Limb (tissue), 2 donors: Measurements from ENCODE around the gene LMF1.
A peak's percentile ranks its signal among the peaks of the same experiment; 100 is the strongest.
"Not testable (repeated sequence)": the region's sequence is repeated elsewhere in the genome, so short reads cannot be mapped to it uniquely, and the experiment has no call there.

Experiments
- DNase-seq, 2 donors: peaks; one replicate each; pipeline ENCODE4 v3.0.0-alpha.2; 2016; ENCODE audit errors: extremely low spot score in 2 of 2

The LMF1 gene

GRCh38 chr16:897200-897543 is 73.6 kb downstream of the LMF1 start:
- DNase-seq = no peak

- DNase-seq = no peak
These were observed 74.3 kb downstream of the LMF1 start for GRCh38 chr16:896261-897199.

GRCh38 chr16:895371-895770 is 75.4 kb downstream of the LMF1 start:
- no peak for DNase-seq

DNA sequence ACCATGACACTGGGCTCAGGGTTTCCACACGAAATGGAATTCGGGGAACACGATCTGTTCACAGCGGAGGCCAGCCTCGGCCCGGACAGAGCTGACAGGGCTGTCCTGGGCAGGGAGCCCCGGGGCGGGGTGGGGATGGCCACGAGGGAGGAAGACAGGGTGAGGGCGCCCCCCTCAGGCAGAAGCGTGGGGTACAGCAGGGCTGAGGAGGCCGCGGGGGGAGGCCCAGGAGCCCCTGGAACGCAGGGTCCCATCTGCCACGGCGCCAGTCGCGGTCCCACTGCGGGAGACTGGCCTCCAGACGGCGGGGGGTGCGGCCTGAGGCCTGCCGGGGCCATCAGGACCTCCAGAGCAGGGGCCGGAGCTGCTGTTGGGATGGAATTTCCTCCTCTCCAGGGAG is 75.9 kb downstream of the LMF1 start:
- DNase-seq = no peak

DNA sequence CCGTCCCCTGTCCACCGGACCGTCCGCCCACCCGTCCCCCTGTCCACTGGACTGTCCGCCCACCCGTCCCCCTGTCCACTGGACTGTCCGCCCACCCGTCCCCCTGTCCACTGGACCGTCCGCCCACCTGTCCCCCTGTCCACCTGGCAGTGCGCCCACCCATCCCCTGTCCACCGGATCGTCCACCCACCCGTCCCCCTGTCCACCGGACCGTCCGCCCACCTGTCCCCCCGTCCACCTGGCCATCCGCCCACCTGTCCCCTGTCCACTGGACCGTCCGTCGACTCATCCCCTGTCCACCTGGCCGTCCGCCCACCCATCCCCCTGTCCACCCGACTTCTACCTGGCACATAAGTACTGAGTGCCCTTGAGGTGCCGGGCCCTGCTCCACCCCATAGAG is 76.6 kb downstream of the LMF1 start:
- no peak for DNase-seq

DNA sequence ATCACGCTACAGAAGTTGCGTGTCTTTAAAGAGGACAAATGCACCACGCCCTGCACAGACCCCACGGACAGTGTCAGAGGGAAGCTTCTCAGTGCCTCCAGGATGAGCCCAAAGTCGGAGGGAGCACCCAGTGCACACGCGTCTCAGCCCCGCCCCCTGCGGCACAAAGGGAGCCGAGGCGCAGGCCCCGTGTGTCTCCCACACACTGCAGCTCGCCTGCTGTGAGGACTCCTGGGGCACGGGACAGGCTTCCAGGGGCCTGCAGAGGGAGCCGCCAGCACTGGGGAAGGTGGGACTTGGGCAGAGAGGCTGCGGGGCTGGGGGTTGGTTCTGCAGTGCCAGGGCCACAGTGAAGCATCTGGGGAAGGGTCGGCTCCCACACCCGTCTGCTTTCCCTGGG is 77.4 kb downstream of the LMF1 start:
- no peak for DNase-seq

GRCh38 chr16:892536-893255 is 78.1 kb downstream of the LMF1 start:
- DNase-seq = no peak

- no peak for DNase-seq
These were observed 78.8 kb downstream of the LMF1 start for GRCh38 chr16:892006-892405.

DNA sequence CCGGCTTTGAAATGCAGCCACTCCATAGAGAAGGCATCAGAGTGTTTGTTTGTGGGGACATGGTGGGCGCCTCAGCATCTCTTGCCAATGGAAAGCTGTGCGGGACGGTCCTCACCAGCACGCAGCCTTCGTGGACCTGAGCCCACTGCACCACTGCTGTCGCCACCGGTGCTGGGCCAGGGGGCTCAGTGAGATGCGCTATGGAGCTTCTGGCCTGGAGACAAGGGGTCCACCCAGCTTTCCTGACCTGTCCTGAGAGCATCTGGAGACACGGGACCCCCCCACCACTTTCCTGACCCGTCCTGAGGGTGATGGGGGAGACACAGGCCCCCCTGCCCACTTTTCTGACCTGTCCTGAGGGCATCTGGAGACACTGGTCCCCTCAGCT is 79.4 kb downstream of the LMF1 start:
- no peak for DNase-seq

DNA sequence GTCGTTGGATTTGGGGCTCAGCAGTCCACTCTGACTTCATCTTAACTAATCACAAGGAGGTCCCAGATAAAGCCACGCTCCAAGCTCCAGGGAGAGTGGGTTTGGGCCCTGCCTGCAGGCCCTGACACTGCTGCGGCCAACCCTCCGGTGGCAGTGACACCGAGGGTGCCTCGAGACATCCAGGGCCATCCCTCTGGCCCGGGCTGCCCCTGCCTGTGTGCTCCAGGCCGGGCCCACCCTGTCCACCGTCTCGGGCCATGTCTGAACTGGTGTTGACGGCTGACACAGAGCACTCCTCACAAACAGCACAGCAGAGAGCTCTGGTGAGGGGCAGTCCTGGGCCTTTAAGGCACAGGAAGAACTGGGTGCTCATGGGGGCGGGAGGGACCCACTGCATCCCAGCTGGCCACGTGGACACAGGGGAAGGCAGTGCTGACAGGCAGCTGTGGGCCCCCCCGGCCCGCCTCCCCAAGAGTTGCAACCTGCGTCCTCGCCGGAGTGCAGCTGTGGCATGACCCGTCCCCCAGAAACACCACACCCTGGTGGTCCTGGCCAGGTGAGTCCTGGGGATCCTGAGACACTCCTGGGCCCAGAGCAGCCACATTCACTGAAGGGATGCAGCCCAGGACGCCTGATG is 80.0 kb downstream of the LMF1 start:
- no peak for DNase-seq

DNA sequence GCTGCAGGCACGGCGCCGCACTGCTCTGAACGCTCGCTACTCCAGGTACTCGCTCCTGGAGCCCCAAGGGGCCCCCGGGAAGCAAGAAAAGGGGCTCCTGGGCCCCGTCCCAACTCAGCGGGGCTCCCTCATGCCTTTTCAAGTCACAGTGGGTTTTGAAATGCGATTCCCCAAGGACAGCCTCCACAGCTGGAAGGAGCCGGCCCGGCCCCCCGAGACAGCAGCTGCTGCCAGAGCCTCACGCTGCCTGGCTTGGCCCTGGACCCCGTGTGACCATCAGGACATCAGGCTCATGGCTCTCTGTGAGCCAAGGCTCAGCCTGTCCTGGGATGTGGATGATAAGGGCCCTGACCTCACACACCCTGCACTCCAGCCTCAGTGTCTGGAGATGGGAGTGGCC is 80.6 kb downstream of the LMF1 start:
- no peak for DNase-seq

- no peak for DNase-seq
These were observed 81.2 kb downstream of the LMF1 start for GRCh38 chr16:889586-889985.

- no peak for DNase-seq
These were observed 81.7 kb downstream of the LMF1 start for GRCh38 chr16:888901-889570.

DNA sequence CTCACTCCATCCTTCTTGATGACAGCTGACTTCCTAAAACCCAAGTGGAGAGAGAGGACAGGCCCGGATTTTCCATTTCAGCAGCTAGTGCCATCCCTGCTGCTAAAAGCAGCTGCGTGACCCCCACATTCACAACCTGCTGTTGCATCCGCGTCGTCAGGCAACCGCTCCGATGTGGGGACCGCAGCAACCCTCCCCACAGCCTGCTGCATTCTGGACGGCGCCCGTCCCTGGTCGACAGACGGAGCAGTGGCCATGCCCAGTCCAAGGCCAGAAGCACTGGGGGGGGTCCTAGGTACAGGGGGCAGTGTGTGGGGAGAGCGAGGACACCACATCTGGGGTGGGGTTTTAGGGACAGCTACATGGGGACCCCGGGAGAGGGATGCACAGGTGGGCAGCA is 82.3 kb downstream of the LMF1 start:
- not testable (repeated sequence) for DNase-seq

DNA sequence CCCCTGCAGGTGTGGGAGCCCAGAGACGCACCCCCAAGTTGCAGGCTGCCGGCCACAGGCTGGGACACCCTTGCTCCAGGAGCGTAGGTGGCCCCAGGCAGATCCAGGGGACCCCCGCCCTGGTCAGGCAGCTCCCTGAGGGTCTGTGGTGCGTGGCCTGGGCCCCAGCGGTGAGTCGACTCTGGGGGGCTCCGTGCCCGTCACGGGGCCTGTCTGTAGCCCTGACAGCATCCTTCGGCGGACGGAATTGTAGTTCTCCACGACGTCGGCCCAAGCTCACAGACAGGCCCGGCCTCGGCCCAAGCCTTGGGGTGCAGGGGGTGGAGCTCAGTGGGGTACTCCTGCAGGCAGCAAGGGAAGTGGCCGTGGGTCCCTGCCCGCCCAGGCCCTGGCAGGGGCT is 82.9 kb downstream of the LMF1 start:
- no peak for DNase-seq

GRCh38 chr16:886802-887731 is 83.7 kb downstream of the LMF1 start:
- peak in 1 of 2 donors; percentile 21 for DNase-seq

DNA sequence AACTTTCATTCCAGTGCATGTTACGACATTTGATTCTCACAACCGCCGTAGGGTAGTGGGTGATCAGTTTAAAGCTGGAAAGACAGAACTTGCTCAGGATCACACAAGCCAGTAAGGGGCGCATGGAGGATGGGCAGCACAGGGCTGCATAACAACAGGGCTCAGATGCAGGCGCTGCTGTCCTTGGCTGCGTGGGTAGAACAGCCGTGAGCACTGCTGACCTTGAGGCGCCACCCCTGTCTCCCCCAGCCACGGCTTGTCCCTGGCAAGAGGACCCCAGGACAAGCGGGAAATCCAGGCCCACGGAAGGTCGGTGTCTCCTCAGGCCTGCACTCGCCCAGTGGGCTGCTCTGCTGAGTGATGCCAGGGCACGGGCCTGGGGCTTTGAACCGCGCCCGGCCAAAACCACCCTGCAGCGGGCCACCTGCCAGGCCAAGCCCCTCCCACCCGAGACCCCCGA is 84.7 kb downstream of the LMF1 start:
- DNase-seq = no peak

DNA sequence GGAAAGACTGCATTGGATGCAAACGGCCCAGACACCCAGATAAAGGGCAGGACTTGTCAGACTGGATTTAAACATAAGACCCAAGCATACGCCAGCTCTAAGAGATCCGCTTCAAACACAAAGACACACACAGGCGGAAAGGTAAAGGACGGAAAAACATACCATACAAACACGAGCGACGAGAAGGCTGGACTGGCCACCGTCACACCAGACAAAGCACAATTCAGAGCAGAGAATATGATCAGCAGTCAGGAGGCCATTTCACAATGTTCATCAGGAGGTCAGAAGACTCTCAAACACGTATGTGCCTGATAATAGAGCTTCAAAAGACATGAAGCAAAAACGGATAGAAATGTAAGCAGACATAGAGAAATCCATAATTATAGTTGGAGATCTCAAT is 85.4 kb downstream of the LMF1 start:
- no peak for DNase-seq

DNA sequence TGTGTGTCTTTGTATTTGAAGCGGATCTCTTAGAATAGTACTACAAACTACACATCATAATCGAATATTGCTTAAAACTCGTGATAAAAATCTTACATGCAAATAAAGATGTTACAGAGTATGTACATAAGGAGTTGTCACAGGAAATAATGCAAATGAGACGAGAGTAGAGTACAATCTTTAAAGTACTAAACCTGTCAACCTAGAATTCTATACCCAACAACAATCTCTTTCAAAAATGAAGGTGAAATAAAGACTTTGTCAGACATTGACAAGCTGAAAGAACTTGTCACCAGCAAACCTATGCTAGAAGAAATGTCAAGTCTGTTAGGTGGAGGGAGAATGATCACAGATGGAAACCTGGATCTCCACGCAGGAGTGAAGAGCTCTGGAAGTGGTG is 86.6 kb downstream of the LMF1 start:
- DNase-seq = no peak

DNA sequence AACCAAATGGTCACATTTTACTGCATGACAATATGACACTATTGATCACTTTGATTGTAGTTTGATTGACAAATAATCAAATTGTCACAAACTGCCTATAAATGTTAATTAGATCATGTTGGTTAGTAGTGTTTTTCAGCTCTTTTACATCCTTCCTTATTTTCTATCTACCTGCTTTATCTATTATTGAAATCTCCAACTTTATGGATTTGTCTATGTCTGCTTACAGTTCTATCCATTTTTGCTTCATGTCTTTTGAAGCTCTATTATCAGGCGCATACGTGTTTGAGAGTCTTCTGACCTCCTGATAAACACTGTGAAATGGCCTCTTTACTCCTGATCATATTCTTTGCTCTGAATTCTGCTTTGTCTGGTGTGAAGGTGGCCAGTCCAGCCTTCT is 87.0 kb downstream of the LMF1 start:
- no peak for DNase-seq

DNA sequence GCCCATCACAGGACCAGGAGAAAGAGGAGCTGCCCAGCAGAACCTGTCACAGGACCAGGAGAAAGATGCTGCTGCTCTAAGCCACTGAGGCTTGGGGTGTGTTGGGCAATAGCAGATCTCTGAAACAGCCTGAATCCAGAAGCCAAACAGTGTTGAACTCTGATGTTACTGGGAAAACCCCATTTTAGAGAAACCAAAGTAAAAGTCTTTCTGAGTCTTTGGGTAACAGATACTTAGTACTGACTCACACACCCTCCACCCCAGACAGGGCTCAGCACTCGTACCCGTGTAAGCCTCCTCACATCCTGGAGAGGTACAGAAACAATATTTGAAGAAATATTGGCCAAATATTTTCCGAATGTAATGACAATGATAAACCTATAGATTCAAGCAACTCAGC is 87.4 kb downstream of the LMF1 start:
- DNase-seq = no peak
